Measurements from ENCODE around the gene ZFYVE9.

ZFYVE9 gene

GRCh38 chr1:52358851-52359497, 217.1 kb downstream of the ZFYVE9 start:
- no peak overlapping the region for H3K9ac ChIP-seq (ENCODE audit: low read length)
- no peaks in the 10 kb centered on the region; the same call in none of the 2 replicates for H3K36me3 ChIP-seq (replicated peaks; ENCODE audit: insufficient read depth, low read length)
- no peak overlapping the region for H2AFZ ChIP-seq (ENCODE audit: low read length)

GRCh38 chr1:52359676-52360594, 218.0 kb downstream of the ZFYVE9 start:
- no peak for TF ChIP-seq CTCF (IDR thresholded peaks at IDR 0.05; ENCODE audit: low read length)
- no peak for TF ChIP-seq EZH2 (optimal IDR thresholded peaks at IDR 0.05; ENCODE audit: low read depth, low read length)
- no peaks in the 10 kb centered on the region for H4K20me1 ChIP-seq (ENCODE audit: insufficient read depth, low read length)
- H3K9ac ChIP-seq (ENCODE audit: low read length): no peak overlapping the region
- H3K79me2 ChIP-seq (ENCODE audit: low read length): peaks cover 31% of the 10 kb centered on the region
- H3K4me2 ChIP-seq (ENCODE audit: low read depth, low read length): no peak overlapping the region
- H3F3A ChIP-seq (ENCODE audit: insufficient read depth, low read length): no peaks in the 10 kb centered on the region
- no peak overlapping the region for H3K27ac ChIP-seq (ENCODE audit: low read length)
- no peaks in the 10 kb centered on the region for H3K9me2 ChIP-seq (replicated peaks; ENCODE audit: insufficient read depth, low read length)
- H3K27me3 ChIP-seq (replicated peaks; ENCODE audit: insufficient read depth, low read length): no peaks in the 10 kb centered on the region
- H3K9me3 ChIP-seq (replicated peaks; ENCODE audit: insufficient read depth, low read length): no peaks in the 10 kb centered on the region
- no peak overlapping the region for H2AFZ ChIP-seq (ENCODE audit: low read length)
- H3K4me1 ChIP-seq (ENCODE audit: low read length): peaks cover 7% of the 10 kb centered on the region
- no peaks in the 10 kb centered on the region; the same call in none of the 2 replicates for H3K36me3 ChIP-seq (replicated peaks; ENCODE audit: insufficient read depth, low read length)
- no peak overlapping the region for H3K4me3 ChIP-seq (ENCODE audit: low read length)
- DNase-seq: no peak

More at GRCh38 chr1:52358851-52359497, 217.1 kb downstream of the ZFYVE9 start:
- Histone ChIP-seq H3K9me2 (replicated peaks; ENCODE audit: insufficient read depth, low read length) (no peaks in the 10 kb centered on the region), H4K20me1 (ENCODE audit: insufficient read depth, low read length) (no peaks in the 10 kb centered on the region), H3K79me2 (ENCODE audit: low read length) (peaks cover 22% of the 10 kb centered on the region), H3F3A (ENCODE audit: insufficient read depth, low read length) (no peaks in the 10 kb centered on the region), H3K4me1 (ENCODE audit: low read length) (no peaks in the 10 kb centered on the region), H3K27ac (ENCODE audit: low read length) (no peak overlapping the region), H3K27me3 (replicated peaks; ENCODE audit: insufficient read depth, low read length) (no peaks in the 10 kb centered on the region), H3K4me3 (ENCODE audit: low read length) (no peak overlapping the region), H3K4me2 (ENCODE audit: low read depth, low read length) (no peak overlapping the region), H3K9me3 (replicated peaks; ENCODE audit: insufficient read depth, low read length) (no peaks in the 10 kb centered on the region)
- no peak for DNase-seq
- TF ChIP-seq CTCF (IDR thresholded peaks at IDR 0.05; ENCODE audit: low read length): no peak
- TF ChIP-seq EZH2phosphoT487 (IDR thresholded peaks at IDR 0.05; ENCODE audit: low read length): no peak
- no peak for TF ChIP-seq EZH2 (optimal IDR thresholded peaks at IDR 0.05; ENCODE audit: low read depth, low read length)

DNA sequence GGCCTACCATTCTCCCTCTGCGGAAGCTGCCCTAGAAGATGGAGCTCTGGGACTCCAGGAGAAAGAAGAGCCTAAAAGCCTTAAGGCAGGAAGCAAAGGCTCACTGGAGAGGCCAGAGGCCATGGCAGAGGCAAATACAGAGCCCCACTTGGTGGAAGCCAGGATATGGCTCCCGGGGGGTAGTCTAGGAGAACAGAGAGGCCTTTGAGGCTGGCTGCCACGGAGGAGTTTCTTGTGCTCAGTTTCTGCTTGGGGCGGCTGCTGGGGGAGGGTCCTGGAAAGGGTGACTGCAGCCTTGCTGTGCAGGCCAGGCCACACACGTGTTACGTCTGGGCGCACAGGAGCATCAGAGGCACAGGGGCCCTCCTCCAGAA, 218.7 kb downstream of the ZFYVE9 start:
- Histone ChIP-seq H3K27ac (ENCODE audit: low read length) (no peak overlapping the region), H2AFZ (ENCODE audit: low read length) (no peak overlapping the region), H3K27me3 (replicated peaks; ENCODE audit: insufficient read depth, low read length) (no peaks in the 10 kb centered on the region), H3K4me2 (ENCODE audit: low read depth, low read length) (no peak overlapping the region), H4K20me1 (ENCODE audit: insufficient read depth, low read length) (no peaks in the 10 kb centered on the region), H3K9ac (ENCODE audit: low read length) (no peak overlapping the region), H3K36me3 (replicated peaks; ENCODE audit: insufficient read depth, low read length) (no peaks in the 10 kb centered on the region; the same call in none of the 2 replicates), H3K79me2 (ENCODE audit: low read length) (peaks cover 38% of the 10 kb centered on the region), H3F3A (ENCODE audit: insufficient read depth, low read length) (peaks cover under 1% of the 10 kb centered on the region; the same call in 1 of the 2 replicates), H3K4me3 (ENCODE audit: low read length) (no peak overlapping the region), H3K9me3 (replicated peaks; ENCODE audit: insufficient read depth, low read length) (no peaks in the 10 kb centered on the region), H3K4me1 (ENCODE audit: low read length) (peaks cover 8% of the 10 kb centered on the region), H3K9me2 (replicated peaks; ENCODE audit: insufficient read depth, low read length) (no peaks in the 10 kb centered on the region)
- TF ChIP-seq EZH2phosphoT487 (IDR thresholded peaks at IDR 0.05; ENCODE audit: low read length): no peak
- no peak for DNase-seq

Data from MM.1S (cell line).